ENCODE results near the gene SLC25A45.

SLC25A45 gene

DNA sequence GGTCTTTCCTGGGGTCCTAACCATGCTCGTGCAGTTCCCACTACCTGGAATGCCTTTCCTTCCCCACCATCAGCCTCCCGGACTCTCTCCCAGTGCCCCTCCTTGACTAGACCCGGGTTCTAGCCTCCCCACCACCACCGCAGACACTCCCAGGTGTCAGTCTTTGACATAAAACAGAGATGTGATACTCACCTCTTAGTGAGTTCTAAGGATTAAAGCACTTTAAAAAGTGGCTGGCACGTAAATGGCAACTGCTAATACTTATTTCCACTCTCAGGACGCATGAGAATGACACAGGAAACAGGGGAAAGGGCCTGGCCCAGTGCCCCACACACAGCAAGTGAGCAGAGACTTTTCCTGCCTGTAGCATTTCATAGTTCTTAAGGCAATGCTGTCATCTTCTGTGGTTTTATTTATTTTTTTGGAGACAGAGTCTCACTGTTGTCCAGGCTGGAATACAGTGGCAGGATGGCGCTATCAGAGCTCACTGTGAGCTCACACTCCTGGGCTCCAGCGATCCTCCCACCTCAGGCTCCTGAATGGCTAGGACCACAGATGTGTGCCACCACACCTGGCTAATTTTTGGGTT, 1.9 kb upstream of the SLC25A45 start:
- in situ Hi-C loops (cut with HindIII; ENCODE audit: low pct_unique_long_range_greater_than_20kb, low sequenced_read_pairs), result no loop called here
- DNase-seq (ENCODE audit: low read depth in 1 of 2, low spot score in 1 of 2), result no peak

DNA sequence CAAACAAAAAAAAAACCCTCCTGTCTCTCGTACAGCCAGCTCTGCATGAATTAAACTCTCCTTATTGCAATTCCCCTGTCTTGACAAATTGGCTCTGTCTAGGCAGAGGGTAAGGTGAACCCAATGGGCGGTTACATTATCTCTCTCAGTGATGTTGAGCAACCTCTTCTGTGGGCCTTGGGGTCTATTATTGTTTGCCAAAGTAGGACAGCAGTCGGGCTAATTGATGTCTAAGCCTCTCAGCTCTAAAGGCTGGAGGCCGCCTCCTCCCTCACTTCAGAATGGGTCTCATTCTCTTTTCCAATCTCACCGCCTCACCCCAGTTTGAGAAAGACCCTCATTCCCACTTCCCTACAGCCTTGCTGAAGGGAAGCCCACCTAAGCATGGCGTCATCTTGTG, 1.3 kb upstream of the SLC25A45 start:
- DNase-seq (ENCODE audit: low read depth in 1 of 2, low spot score in 1 of 2), result no peak
- no peak for TF ChIP-seq JUND (IDR thresholded peaks at IDR 0.05; ENCODE audit: low read depth)
- in situ Hi-C loops (cut with HindIII; ENCODE audit: low pct_unique_long_range_greater_than_20kb, low sequenced_read_pairs), result no loop called here

More for the DNA sequence above, 1.9 kb upstream of the SLC25A45 start:
- no peak for TF ChIP-seq JUND (IDR thresholded peaks at IDR 0.05; ENCODE audit: low read depth)

DNA sequence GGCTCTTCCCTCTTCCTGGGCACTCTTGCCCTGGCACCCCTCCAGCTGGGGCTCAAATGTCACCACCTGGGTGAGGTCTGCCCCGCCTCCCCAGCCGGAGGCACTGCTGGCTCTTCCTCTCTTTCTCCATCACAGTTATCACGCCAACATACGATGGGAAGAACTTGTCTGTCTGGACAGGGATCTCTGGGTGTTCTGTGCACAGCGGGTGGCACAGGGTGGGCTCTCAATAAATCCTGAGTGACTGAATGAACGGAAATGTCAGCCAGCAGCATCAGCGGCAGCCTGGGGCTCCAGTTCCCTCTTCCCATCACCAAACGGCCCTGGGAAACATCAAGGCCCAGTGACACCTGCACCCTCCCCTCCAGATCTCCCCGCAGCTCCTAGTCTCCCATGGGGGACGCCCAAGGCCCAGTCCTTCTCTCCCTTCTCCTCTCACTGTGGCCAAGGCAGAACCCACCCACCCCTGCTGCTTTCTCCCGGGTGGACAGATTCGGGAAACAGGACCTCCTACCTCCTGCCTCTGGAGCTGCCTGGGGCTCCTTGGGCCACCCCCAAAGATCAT, 440 bp upstream of the SLC25A45 start:
- in situ Hi-C loops (cut with HindIII; ENCODE audit: low pct_unique_long_range_greater_than_20kb, low sequenced_read_pairs), result no loop called here
- peak in 1 of 2 experiments; percentile 94 for DNase-seq (ENCODE audit: low read depth in 1 of 2, low spot score in 1 of 2)
- no peak for TF ChIP-seq JUND (IDR thresholded peaks at IDR 0.05; ENCODE audit: low read depth)

DNA sequence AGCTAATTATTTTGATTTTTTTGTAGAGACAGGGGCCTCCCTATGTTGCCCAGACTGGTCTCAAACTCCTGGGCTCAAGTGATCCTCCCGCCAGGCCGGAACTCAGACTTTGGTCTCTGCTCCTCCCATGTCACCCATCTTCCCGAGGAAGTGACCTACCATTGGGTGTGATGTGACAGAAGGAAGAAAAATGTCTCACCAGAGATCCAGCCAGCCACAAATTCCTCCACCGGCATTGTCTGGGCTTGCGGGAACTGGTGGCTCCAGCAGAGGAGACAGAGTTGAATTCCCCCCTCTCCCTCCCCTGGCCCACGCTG, 772 bp downstream of the SLC25A45 start:
- in situ Hi-C loops (cut with HindIII; ENCODE audit: low pct_unique_long_range_greater_than_20kb, low sequenced_read_pairs), result no loop called here
- peak in 1 of 2 experiments; percentile 53 for DNase-seq (ENCODE audit: low read depth in 1 of 2, low spot score in 1 of 2)
- no peak for TF ChIP-seq JUND (IDR thresholded peaks at IDR 0.05; ENCODE audit: low read depth)

DNA sequence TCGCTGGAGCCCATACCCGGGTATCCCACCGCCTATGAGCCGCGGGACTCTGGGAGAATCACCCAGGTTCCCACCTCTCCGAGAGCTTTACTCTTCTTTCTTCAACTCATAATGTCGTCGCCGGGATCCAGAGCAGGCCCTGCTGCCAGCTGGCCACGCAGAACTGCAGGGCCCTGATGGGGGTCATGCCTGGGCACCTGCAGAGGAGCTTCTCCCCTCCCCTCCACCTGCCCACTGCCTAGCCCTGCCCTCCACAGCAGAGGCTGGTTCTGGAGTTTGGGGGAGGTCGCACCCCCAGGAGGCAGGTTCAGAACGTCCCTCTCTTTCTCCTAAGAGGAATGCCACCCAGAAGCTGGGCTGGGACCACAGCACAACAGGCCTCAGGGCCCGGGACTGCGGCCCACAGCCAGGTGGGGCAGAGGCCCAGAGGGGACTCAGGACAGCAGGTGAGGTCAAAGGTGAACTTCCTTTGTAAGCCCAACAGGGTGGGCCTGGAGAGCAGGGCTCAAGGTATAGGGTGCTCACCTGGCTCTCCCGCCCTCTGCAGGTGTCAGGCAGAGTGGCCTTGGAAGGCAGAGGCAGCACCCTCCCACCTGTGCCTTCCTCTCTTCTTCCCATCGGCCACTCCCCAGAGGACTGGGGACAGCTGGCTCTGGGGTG, 1.9 kb downstream of the SLC25A45 start:
- DNase-seq (ENCODE audit: low read depth in 1 of 2, low spot score in 1 of 2), result peak in 1 of 2 experiments; percentile 57
- TF ChIP-seq JUND (IDR thresholded peaks at IDR 0.05; ENCODE audit: low read depth), result no peak
- in situ Hi-C loops (cut with HindIII; ENCODE audit: low pct_unique_long_range_greater_than_20kb, low sequenced_read_pairs), result no loop called here

DNA sequence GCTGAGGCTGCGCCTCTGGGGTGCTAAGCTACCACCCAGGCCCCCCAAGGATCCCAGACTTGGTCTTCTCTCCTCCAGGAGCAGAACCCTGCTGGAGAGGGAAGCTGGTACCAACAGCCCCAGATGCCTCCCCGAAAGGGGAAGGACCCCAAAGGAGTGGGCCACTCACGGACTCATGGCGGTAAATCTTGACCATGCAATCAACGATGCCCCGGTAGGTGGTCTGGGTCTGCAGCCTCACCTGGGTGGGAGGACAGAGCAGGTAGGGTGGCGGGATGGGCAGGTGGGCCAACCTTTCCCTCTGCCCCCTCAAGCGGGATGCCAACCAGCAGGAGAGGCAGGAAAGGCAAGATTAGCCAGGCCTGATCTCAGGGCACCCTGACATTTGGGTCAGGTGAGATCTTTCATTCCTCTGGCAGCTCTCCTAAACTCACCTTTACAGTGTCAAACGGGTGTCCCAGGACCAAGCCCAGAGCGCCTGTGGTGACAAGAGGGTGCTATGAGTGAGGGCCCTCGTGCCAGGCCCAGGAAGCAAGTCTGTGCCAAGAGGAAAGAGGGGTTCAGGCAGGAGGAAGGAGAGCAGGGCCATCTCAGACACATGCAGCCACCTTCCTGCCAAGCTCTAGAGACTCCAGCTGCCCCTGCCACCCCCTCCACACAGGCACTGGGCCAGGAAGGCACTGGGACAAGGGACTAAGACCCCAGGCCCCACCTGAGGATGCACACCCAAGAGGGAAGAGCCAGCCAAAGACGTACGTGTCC, 2.6 kb downstream of the SLC25A45 start:
- DNase-seq (ENCODE audit: low read depth in 1 of 2, low spot score in 1 of 2), result peak in 1 of 2 experiments; percentile 72
- no peak for TF ChIP-seq JUND (IDR thresholded peaks at IDR 0.05; ENCODE audit: low read depth)
- in situ Hi-C loops (cut with HindIII; ENCODE audit: low pct_unique_long_range_greater_than_20kb, low sequenced_read_pairs), result no loop called here

DNA sequence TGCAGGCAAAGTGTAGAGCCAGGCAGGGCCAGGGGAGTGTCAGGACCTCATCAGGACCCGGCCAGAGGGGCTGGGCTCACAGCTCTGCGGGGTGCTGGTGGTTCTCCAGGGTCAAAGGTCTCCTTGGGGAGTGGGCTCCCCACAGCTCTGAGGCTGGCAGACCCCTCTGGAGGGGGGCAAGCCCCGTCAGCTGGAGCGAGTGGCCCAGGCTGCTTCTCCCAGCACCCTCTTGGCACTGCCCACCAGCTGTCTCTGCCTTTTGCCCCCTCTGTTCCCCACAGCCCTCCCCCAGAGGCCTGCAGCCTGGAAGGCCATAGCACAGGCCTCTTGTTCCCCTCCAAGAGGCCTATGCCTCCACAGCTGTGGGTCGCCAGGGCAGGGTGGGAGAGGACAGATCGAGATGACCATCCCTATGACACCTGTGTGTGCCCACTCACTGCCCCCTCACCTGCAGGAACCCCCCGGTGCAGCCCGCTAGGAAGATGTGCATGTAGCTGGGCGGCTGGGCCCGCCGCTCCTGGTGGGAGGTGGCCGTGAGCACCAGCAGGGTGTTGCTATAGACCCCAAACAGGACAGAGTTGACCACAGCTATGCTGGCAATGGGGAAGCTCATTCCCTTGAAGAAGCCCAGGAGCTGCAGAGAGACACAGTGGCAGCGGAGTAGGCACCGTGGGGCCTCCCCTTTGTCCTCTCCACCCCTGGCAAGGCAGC, 3.4 kb downstream of the SLC25A45 start:
- in situ Hi-C loops (cut with HindIII; ENCODE audit: low pct_unique_long_range_greater_than_20kb, low sequenced_read_pairs), result no loop called here
- no peak for TF ChIP-seq JUND (IDR thresholded peaks at IDR 0.05; ENCODE audit: low read depth)
- no peak for DNase-seq (ENCODE audit: low read depth in 1 of 2, low spot score in 1 of 2)

DNA sequence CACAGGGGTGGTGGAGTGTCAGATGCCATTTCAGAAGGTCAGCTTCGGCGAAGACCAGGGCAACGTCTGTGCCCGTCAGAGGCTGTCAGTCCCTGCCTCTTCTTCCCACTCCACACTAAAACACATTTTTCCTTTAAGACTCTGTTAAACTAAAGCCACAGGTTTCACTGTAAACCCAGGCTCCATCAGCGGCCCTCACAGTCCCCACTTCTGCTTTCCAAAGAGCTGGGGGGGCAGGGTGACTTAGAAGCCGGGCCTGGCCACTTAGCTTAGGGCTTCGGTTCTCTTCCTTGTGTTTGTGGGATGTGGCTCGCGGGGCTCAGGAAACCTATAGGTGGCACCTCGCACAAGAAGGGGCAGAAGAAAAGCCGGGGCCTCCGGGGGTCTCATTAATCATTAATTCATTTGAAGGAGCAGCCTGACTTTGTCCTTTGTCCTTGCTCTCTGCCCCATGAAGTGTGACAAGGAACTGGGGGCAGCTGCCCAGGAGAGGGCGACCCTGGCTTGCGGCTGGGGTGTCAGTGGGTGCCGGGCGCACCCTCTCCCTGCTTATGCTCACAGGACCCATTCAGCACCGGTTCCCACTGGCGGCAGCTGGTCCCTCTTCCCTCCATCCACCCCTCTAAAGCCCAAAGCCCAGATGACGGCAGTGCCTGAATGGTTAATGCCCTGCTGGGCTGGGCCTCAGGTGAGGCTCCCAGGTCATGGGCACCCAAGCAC, 4.1 kb downstream of the SLC25A45 start:
- in situ Hi-C loops (cut with HindIII; ENCODE audit: low pct_unique_long_range_greater_than_20kb, low sequenced_read_pairs), result no loop called here

DNA sequence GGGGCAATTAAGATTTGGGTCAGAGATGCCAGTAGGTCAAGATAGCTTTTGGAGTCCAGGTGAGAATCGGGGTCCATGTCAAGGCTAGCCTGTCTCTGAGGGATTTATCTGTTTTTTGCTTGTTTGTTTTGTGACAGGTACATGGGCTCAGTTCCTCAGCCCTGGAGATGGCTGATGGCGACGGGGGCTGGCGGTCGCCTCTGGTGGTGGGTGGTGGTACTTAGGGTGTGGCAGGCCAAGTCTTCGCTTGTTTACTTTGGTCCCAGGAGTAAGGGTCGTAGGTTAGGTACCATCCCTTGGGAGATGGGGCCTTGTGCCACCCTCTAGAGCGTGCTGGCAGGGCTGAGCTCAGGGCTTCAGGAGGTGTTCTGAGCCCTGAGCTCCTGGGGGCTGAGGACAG, 4.7 kb downstream of the SLC25A45 start:
- no peak for TF ChIP-seq JUND (IDR thresholded peaks at IDR 0.05; ENCODE audit: low read depth)
- in situ Hi-C loops (cut with HindIII; ENCODE audit: low pct_unique_long_range_greater_than_20kb, low sequenced_read_pairs), result no loop called here
- DNase-seq (ENCODE audit: low read depth in 1 of 2, low spot score in 1 of 2), result no peak

More for the DNA sequence above, 4.1 kb downstream of the SLC25A45 start:
- no peak for DNase-seq (ENCODE audit: low read depth in 1 of 2, low spot score in 1 of 2)
- no peak for TF ChIP-seq JUND (IDR thresholded peaks at IDR 0.05; ENCODE audit: low read depth)

DNA sequence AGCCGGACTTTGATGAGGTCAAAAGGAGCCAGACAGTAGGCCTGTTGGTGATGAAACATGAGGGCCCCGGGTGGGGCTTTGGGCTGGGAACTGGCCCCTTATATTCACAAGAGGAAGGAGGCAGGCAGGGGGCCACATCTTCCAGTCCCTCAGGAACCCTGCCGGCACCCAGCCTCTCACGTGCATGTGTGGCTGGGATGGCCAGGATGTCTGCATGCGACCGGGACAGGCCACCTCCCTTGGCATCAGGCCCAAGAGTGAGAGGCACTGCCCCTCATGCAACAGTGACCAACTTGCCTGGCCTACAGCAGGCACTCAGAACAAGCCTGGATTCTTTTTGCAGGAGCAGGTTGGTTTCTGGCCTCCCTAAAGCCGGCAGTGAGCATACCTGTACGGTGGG, 5.4 kb downstream of the SLC25A45 start:
- no peak for DNase-seq (ENCODE audit: low read depth in 1 of 2, low spot score in 1 of 2)
- in situ Hi-C loops (cut with HindIII; ENCODE audit: low pct_unique_long_range_greater_than_20kb, low sequenced_read_pairs), result no loop called here
- TF ChIP-seq JUND (IDR thresholded peaks at IDR 0.05; ENCODE audit: low read depth), result no peak

DNA sequence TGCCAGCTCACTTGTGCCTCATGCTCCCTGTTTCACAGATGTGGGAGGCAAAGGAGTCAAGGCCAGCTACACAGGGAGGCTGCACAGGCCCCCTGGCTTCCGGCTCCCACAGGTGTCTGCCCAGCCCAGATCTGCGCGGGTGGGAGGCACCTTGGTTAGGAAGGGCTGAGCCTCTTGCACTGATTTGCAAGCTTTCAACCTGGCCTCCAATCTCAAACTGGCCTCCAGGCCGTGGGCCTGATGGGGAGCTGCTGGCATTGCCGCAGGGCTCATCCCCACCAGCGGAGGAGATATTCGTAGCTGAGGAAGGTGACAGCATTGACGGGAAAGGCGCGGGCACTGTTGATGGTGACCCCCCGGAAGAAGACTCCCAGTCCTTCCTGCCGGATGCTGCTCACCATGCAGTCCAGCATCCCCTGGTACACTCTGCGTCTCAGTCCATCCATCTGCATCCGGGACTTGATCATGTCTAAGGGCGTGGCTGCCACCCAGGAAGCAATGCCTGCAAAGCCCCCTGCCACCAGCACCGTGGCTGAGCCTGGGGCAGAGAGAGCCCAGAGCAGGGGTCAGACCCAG, 6.2 kb downstream of the SLC25A45 start:
- in situ Hi-C loops (cut with HindIII; ENCODE audit: low pct_unique_long_range_greater_than_20kb, low sequenced_read_pairs), result no loop called here
- DNase-seq (ENCODE audit: low read depth in 1 of 2, low spot score in 1 of 2), result no peak
- TF ChIP-seq JUND (IDR thresholded peaks at IDR 0.05; ENCODE audit: low read depth), result no peak

DNA sequence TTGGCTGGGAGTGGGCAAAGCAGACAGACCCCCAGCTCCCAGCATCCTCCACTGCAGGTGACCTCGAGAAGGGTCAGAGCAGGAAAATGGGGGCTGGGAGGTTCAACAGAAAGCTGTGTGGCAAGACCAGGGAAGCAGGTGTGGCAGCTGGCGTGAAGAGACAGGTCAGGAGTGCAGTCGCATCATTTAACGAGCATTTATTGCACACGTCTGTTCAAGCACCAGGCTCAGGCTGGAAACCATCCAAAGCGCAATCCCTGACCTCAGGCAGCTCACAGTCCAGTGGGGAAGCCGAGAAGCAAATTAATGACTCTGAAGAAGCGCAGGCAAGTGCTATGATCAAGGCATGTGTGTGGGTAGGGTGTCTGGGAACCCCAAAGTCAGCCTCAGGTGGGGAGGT, 7.4 kb downstream of the SLC25A45 start:
- no peak for DNase-seq (ENCODE audit: low read depth in 1 of 2, low spot score in 1 of 2)
- TF ChIP-seq JUND (IDR thresholded peaks at IDR 0.05; ENCODE audit: low read depth), result no peak
- in situ Hi-C loops (cut with HindIII; ENCODE audit: low pct_unique_long_range_greater_than_20kb, low sequenced_read_pairs), result no loop called here
